GM18511 (cell line): ENCODE measurements around the gene CD177.
"Not testable (repeated sequence)": the region's sequence is repeated elsewhere in the genome, so short reads cannot be mapped to it uniquely, and the experiment has no call there.

Experiments used
- ATAC-seq: cut with Tn5 transposase; IDR thresholded peaks from one replicate; pipeline ENCODE4 v1.9.1; 2021; ENCODE audit warnings: mild to moderate bottlenecking, moderate library complexity; ENCODE audit not compliant: unreplicated experiment

Gene CD177

GRCh38 chr19:43353606-43354304 lies at the start of gene CD177:
TSS of gene CD177 (plus strand) at chr19:43353686. CDS start at chr19:43353715, 29 bp downstream.
- no peak for ATAC-seq

GRCh38 chr19:43305642-43306041 lies 47.8 kb upstream of the CD177 start:
- no peak for ATAC-seq

GRCh38 chr19:43306097-43306496 lies 47.4 kb upstream of the CD177 start:
- no peak for ATAC-seq

- ATAC-seq: no peak
These were observed 45.2 kb upstream of the CD177 start for GRCh38 chr19:43308244-43308815.

DNA sequence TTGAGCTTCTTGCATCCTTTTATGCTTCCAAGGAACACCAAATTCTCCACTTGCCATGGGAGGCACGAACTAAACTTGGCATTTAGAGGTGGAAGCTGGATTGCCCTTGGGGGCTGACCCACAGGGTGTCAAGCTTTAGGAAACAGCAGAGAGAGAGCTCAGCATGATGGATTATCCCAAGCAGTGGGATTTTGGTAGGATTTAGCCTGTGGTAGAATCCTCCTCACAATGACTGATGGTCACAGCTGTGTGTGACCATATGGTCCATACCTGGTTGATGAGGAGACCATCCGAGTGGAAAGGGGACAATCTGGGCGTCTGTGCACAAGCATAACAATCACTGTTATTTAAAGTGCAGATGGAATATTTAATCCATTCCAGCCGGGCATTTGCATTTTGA lies 44.0 kb upstream of the CD177 start:
- no peak for ATAC-seq

DNA sequence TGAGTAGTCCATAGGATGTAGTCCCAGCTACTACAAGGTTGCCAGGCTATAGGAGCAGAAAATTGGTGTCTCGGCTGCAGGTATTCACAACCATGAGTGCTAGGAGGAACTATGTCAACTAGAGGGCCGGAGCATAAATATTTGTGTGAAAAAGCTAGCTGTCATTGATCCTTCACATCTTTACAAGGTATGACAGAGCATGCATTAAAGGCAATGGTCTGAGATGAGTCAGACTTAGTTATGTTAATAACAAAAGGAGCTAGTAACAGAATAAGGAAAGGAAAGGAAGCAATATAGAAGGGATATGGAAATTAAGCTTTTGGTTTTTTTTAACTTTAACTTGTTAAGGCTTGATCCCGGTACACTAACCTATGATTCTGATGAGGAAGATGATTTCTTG lies 43.3 kb upstream of the CD177 start:
- ATAC-seq: no peak

DNA sequence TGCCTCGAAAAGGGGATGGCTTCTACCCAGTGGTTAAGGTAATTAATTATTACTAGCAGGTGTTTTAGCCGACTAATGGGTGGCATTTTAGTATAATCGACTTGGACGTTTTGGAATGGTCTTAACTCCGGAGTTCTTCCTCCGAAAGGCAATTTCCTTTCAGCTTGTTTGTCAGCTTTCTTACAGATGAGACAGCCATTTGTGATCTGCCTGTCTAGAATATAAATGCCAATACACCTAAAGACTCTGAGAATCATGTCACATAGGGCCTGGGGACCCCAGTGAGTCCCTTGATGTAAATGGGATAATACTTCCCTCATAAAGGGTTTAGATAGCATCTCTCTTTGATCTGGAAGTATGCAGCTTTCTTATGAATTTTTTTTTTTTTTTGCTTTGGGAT lies 42.2 kb upstream of the CD177 start:
- no peak for ATAC-seq

GRCh38 chr19:43311706-43312105 lies 41.8 kb upstream of the CD177 start:
- no peak for ATAC-seq

GRCh38 chr19:43313711-43314495 lies 39.6 kb upstream of the CD177 start:
- no peak for ATAC-seq

- ATAC-seq: no peak
These were observed 37.6 kb upstream of the CD177 start for GRCh38 chr19:43315851-43316250.

GRCh38 chr19:43316591-43317319 lies 36.7 kb upstream of the CD177 start:
- ATAC-seq: no peak

GRCh38 chr19:43318203-43318602 lies 35.3 kb upstream of the CD177 start:
- no peak for ATAC-seq

DNA sequence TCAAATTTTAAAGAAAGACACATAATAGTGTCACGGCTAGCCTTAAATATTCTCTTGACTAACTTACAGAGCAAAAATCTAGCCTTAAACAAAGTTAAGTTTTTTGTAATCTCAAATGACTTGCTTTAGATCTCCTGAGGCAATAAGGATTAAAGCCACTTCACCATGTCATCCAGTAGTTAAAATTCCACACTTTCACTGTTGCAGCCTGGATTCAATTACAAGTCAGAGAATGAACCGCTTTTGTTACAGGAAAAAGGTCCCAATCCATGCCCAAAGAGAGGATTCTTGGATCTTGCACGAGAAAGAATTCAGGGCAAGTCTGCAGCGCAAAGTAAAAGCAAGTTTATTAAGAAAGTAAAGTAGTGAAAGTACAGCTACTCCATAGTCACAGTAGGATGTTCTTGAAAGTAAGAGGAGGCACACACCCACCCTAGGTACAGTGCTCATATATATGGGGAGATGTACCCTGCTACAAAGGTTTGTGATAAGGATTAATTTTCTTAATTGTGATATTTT lies 34.6 kb upstream of the CD177 start:
- no peak for ATAC-seq

GRCh38 chr19:43320546-43320945 lies 32.9 kb upstream of the CD177 start:
- no peak for ATAC-seq

DNA sequence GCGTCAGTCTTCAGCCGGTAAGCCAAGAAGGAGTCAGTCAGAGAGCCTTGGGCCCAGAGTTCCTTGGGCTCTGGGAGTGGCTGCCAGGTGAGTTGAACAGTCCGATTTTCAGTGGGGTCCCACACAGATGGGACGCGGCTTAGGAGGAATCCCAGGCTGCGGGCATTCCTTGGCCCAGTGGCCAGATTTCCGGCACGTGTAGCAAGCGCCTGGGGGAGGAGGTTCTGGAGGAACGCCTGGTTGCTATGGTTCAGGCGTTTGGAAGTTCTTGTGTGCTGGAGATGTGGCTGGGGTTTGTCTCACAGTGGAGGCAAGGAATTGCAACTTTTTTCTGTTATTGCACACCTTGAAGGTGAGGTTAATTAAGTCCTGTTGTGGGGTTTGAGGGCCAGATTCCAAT lies 26.7 kb upstream of the CD177 start:
- not testable (repeated sequence) for ATAC-seq

GRCh38 chr19:43328561-43328960 lies 24.9 kb upstream of the CD177 start:
- not testable (repeated sequence) for ATAC-seq

GRCh38 chr19:43329049-43329448 lies 24.4 kb upstream of the CD177 start:
- ATAC-seq: not testable (repeated sequence)

- no peak for ATAC-seq
These were observed 23.5 kb upstream of the CD177 start for GRCh38 chr19:43329989-43330388.

- ATAC-seq: no peak
These were observed 22.6 kb upstream of the CD177 start for GRCh38 chr19:43330726-43331434.

DNA sequence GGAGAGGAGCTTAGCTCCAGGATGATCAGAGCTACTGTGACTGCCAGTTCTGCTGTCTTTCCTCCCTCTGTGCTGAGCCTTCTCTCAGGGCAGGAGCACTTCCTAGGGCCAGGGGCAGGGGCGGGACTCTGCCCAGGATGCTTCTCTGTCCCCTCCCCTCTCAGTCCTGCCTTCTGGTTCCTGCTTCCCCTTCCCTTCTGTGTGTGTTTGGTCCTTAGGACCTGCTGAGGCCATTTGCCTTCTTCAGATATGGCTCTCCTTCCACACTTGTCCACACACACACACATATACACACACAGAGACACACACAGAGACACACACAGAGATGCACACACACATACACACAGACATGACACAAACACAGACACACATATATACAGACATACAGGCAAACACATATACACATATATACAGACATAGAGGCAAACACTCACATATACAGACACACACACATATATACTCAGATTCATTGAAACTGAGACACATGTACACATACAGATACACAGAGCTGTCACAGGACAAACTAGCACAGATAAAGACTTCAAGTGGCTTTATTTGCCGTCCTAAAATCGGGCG lies 22.0 kb upstream of the CD177 start:
- ATAC-seq: no peak
